Jurkat, Clone E6-1 (cell line): ENCODE measurements around the gene PADI4.
"Not testable (repeated sequence)": the region's sequence is repeated elsewhere in the genome, so short reads cannot be mapped to it uniquely, and the experiment has no call there.

Source experiments
- DNase-seq: peaks from one replicate; pipeline ENCODE4 v3.0.0-alpha.2; 2011; ENCODE audit warnings: low read depth, low spot score
- H3K4me3 ChIP-seq: 2 replicates; pipeline ENCODE4 v1.5.1; 2011; ENCODE audit warnings: mild to moderate bottlenecking, low read length, control low read depth, moderate library complexity

Gene PADI4

GRCh38 chr1:17342014-17342441 lies 34.0 kb downstream of the PADI4 start:
- no peak for DNase-seq
- H3K4me3 ChIP-seq: no peak overlapping the region

GRCh38 chr1:17345506-17345905 lies 37.5 kb downstream of the PADI4 start:
- H3K4me3 ChIP-seq, DNase-seq: not testable (repeated sequence)

GRCh38 chr1:17346046-17346789 lies 38.2 kb downstream of the PADI4 start:
- no peak for DNase-seq
- H3K4me3 ChIP-seq: no peak overlapping the region

- no peak overlapping the region for H3K4me3 ChIP-seq
- no peak for DNase-seq
Measured at GRCh38 chr1:17347769-17348592, 40.0 kb downstream of the PADI4 start.

- DNase-seq: no peak
- no peak overlapping the region for H3K4me3 ChIP-seq
Measured at GRCh38 chr1:17348593-17349234, 40.7 kb downstream of the PADI4 start.

- no peak for DNase-seq
- no peak overlapping the region for H3K4me3 ChIP-seq
Measured at GRCh38 chr1:17350083-17350482, 42.1 kb downstream of the PADI4 start.

- no peak for DNase-seq
- no peak overlapping the region for H3K4me3 ChIP-seq
Measured at GRCh38 chr1:17350928-17351446, 43.0 kb downstream of the PADI4 start.

- no peak for DNase-seq
- no peak overlapping the region for H3K4me3 ChIP-seq
Measured at GRCh38 chr1:17351598-17352324, 43.8 kb downstream of the PADI4 start.

- no peak for DNase-seq
- H3K4me3 ChIP-seq: no peak overlapping the region
Measured at GRCh38 chr1:17352419-17352909, 44.5 kb downstream of the PADI4 start.

- DNase-seq: no peak
- H3K4me3 ChIP-seq: no peak overlapping the region
Measured at GRCh38 chr1:17355898-17356297, 47.9 kb downstream of the PADI4 start.

- DNase-seq: no peak
- H3K4me3 ChIP-seq: no peak overlapping the region
Measured at GRCh38 chr1:17356387-17357026, 48.5 kb downstream of the PADI4 start.

- H3K4me3 ChIP-seq: no peak overlapping the region
Measured at GRCh38 chr1:17358557-17358956, 50.6 kb downstream of the PADI4 start.

GRCh38 chr1:17359031-17359430 lies 51.0 kb downstream of the PADI4 start:
- DNase-seq: no peak
- H3K4me3 ChIP-seq: no peak overlapping the region

More at GRCh38 chr1:17358557-17358956, 50.6 kb downstream of the PADI4 start:
- no peak for DNase-seq

GRCh38 chr1:17359808-17360207 lies 51.8 kb downstream of the PADI4 start:
- no peak for DNase-seq
- H3K4me3 ChIP-seq: no peak overlapping the region

- H3K4me3 ChIP-seq: no peak overlapping the region
- no peak for DNase-seq
Measured at GRCh38 chr1:17360272-17360956, 52.4 kb downstream of the PADI4 start.

- DNase-seq: no peak
- H3K4me3 ChIP-seq: no peak overlapping the region
Measured at GRCh38 chr1:17361687-17362086, 53.7 kb downstream of the PADI4 start.

GRCh38 chr1:17363351-17363750 lies 55.4 kb downstream of the PADI4 start:
- DNase-seq: no peak
- no peak overlapping the region for H3K4me3 ChIP-seq

- DNase-seq: no peak
- H3K4me3 ChIP-seq: no peak overlapping the region
Measured at GRCh38 chr1:17363771-17364170, 55.8 kb downstream of the PADI4 start.
